ENCODE measurements around the gene TAF6. TPM values are rescaled to one million over a fixed set of nuclear protein-coding genes. Genes with fewer than 3 reads are reported as not detected.
A peak's percentile ranks its signal among the peaks of the same experiment; 100 is the strongest.

Gene TAF6
- 10 to 100 TPM; 29.6 to 55.0 TPM for total RNA-seq

DNA sequence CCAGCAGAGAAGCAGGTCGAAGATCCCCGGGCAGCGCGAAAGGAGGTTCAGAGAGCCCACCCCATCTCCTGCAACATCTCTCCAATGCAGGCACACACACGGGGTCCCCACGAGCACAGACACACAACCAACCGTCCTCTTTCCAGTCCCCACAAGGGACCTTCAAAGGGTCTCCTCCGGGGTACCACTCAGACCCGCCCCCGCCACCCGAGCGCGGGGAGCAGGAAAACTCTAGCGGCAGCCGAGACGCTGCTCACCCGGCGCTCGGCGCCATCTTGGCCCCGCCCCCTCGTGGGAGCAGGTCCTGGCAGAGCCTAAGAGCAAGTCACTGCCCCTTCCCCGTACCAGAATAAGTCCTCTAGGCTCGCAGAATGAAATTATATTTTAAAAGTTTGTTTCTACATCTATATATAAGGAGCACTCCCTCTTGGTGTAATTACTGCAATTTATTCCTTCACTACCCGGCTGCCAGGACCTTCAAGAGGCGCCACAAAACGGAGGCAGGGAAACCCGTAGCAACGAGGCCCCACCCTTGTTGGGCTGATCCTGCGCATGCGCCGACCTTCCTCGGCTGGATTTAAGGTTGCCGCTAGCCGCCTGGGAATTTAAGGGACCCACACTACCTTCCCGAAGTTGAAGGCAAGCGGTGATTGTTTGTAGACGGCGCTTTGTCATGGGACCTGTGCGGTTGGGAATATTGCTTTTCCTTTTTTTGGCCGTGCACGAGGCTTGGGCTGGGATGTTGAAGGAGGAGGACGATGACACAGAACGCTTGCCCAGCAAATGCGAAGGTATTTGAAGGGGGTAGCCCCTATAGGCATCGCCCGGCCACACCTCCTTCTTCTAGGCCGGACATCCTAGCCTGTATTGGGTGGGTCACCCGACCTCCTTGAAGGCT is at the start of gene TAF6, which contains the start of gene CNPY4:
Gene TAF6, minus strand, starts transcription at position 287 of the 898 bp plus-strand sequence. CDS start 5,149 bp downstream, outside the sequence.
Gene CNPY4, plus strand, starts transcription at position 563 of the 898 bp plus-strand sequence. Its CDS starts 111 bp downstream, at position 674.
- H3K4me3 Mint-ChIP-seq = peak within 1 kb of the TSS; percentile 92
- H3K36me3 Mint-ChIP-seq (ENCODE audit: low read depth) = peaks cover 28% of the 10 kb centered on the region
- peak; percentile 85 for ATAC-seq (replicated peaks)
- peak within 1 kb of the TSS; percentile 100 for H3K27ac Mint-ChIP-seq
- H3K27me3 Mint-ChIP-seq = no peaks in the 10 kb centered on the region
- peaks cover 5% of the 10 kb centered on the region for H3K4me1 Mint-ChIP-seq
- no peaks in the 10 kb centered on the region for H3K9me3 Mint-ChIP-seq

DNA sequence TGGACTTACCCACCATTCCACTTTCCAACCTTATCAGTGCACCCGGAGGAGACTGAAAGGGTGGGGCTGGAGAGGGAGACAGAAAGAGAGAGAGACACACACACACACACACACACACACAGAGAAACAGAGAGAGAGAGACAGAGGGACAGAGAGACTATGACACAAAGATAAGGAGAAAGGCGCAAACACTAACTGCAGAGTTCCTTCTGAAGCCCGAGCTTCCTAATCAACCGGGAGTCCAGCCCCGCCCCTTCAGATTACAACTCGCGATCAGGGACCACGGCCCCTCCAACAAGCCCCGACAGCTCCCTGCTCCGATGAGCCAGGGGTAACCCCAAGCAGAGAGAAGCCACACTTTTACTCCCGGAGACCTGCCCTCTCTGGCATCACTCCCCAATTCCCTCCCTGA is 48.8 kb upstream of the TAF6 start:
- Mint-ChIP-seq H3K36me3 (ENCODE audit: low read depth) (no peaks in the 10 kb centered on the region), H3K27ac (peak overlapping the region; percentile 82), H3K9me3 (no peaks in the 10 kb centered on the region), H3K27me3 (peaks cover 5% of the 10 kb centered on the region), H3K4me3 (peak overlapping the region; percentile 92), H3K4me1 (peaks cover 50% of the 10 kb centered on the region)
- ATAC-seq (replicated peaks) = peak; percentile 10

- H3K4me1 Mint-ChIP-seq = peaks cover 51% of the 10 kb centered on the region
- no peak for ATAC-seq (replicated peaks)
- H3K36me3 Mint-ChIP-seq (ENCODE audit: low read depth) = no peaks in the 10 kb centered on the region
- H3K9me3 Mint-ChIP-seq = no peaks in the 10 kb centered on the region
- H3K4me3 Mint-ChIP-seq = peak overlapping the region; percentile 92
- peaks cover 5% of the 10 kb centered on the region for H3K27me3 Mint-ChIP-seq
- H3K27ac Mint-ChIP-seq = peak overlapping the region; percentile 82
Measured at GRCh38 chr7:100166970-100167911, 48.1 kb upstream of the TAF6 start.

- H3K27ac Mint-ChIP-seq = peak overlapping the region; percentile 82
- H3K36me3 Mint-ChIP-seq (ENCODE audit: low read depth) = no peaks in the 10 kb centered on the region
- peak; percentile 62 for ATAC-seq (replicated peaks)
- no peaks in the 10 kb centered on the region for H3K9me3 Mint-ChIP-seq
- H3K4me3 Mint-ChIP-seq = peak overlapping the region; percentile 92
- H3K27me3 Mint-ChIP-seq = peaks cover 5% of the 10 kb centered on the region
- H3K4me1 Mint-ChIP-seq = peaks cover 46% of the 10 kb centered on the region
Measured at GRCh38 chr7:100166317-100166940, 47.3 kb upstream of the TAF6 start.

GRCh38 chr7:100163871-100164270 is 44.7 kb upstream of the TAF6 start:
- H3K36me3 Mint-ChIP-seq (ENCODE audit: low read depth) = no peaks in the 10 kb centered on the region
- H3K27me3 Mint-ChIP-seq = no peaks in the 10 kb centered on the region
- peak overlapping the region; percentile 63 for H3K4me3 Mint-ChIP-seq
- peak overlapping the region; percentile 63 for H3K27ac Mint-ChIP-seq
- H3K4me1 Mint-ChIP-seq = peaks cover 39% of the 10 kb centered on the region
- no peak for ATAC-seq (replicated peaks)
- H3K9me3 Mint-ChIP-seq = no peaks in the 10 kb centered on the region

GRCh38 chr7:100163006-100163531 is 43.9 kb upstream of the TAF6 start:
- Mint-ChIP-seq H3K36me3 (ENCODE audit: low read depth) (no peaks in the 10 kb centered on the region), H3K27ac (peak overlapping the region; percentile 63), H3K4me3 (peak overlapping the region; percentile 63), H3K27me3 (no peaks in the 10 kb centered on the region), H3K9me3 (no peaks in the 10 kb centered on the region), H3K4me1 (peaks cover 31% of the 10 kb centered on the region)
- peak; percentile 27 for ATAC-seq (replicated peaks)

DNA sequence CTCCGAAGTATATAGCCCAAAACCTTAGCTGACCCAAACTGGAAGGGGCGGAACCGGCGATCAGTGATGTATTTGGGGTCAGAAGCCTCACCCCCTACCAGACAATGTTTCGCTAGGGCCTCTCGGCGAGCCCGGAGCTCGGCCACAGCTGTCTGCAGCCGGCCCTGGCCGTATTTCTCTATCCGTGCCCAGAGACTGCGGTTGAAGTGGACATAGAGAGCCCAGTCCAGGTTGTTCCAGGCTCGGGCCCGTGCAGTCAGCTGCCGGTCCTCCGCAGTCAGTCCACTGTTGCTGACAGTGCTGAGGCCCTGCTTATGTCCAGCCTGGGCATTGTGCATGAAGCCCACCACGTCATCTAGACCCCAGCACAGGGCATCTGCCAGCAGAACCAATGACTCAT is 40.9 kb upstream of the TAF6 start:
- Mint-ChIP-seq H3K4me3 (peak overlapping the region; percentile 82), H3K36me3 (ENCODE audit: low read depth) (peaks cover 26% of the 10 kb centered on the region), H3K9me3 (no peaks in the 10 kb centered on the region), H3K27ac (no peak overlapping the region), H3K4me1 (peaks cover 16% of the 10 kb centered on the region), H3K27me3 (no peaks in the 10 kb centered on the region)
- ATAC-seq (replicated peaks) = no peak

GRCh38 chr7:100159099-100159623 is 40.0 kb upstream of the TAF6 start:
- no peaks in the 10 kb centered on the region for H3K9me3 Mint-ChIP-seq
- H3K27ac Mint-ChIP-seq = peak overlapping the region; percentile 73
- H3K4me3 Mint-ChIP-seq = peak overlapping the region; percentile 82
- no peaks in the 10 kb centered on the region for H3K27me3 Mint-ChIP-seq
- no peak for ATAC-seq (replicated peaks)
- H3K36me3 Mint-ChIP-seq (ENCODE audit: low read depth) = peaks cover 34% of the 10 kb centered on the region
- peaks cover 16% of the 10 kb centered on the region for H3K4me1 Mint-ChIP-seq

DNA sequence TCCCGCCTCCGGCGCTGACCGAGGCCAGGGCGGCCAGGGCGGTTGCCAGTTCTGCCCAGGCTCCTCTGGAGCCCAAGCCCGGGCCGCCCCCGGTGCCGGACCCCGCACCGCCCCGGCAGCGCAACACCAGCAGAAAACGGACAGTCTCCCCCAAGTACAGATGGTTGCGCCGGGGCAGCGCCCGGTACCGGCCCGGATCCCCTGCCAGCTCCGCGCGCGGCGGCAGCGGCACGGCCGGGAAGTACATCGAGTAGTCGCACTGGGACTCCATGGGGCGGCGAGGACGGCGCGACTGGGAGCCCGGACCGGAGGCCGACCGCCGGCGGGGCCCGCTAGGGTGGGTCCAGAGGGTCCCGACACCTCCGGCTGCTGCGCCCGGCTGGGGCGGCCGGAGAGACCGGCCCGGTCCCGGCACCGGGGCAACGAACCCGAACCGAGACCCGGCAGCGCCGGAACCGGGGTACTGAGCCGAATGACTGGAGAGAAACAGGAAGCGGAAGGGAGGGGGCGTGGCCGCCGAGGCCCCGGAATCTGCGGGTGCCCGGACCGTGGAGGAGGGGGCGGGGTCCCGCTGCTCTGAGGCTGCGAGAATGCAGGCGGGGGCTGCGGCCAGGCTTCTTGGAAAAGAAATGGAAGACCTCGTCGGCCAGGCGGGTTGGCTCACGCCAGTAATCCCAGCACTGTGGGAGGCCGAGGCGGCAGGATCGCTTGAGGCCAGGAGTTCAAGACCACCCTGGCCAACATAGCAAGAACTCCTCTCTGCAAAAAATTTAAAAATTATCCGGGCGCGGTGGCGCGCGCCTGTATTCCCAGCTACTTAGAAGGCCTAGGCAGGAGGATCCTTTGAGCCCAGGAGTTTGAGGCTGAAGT is 39.3 kb upstream of the TAF6 start, which contains the start of gene TRAPPC14:
Gene TRAPPC14, minus strand, starts transcription at position 495 of the 870 bp plus-strand sequence. Its CDS starts 224 bp downstream, at position 271.
- no peaks in the 10 kb centered on the region for H3K9me3 Mint-ChIP-seq
- H3K4me3 Mint-ChIP-seq = peak within 1 kb of the TSS; percentile 82
- ATAC-seq (replicated peaks) = peak; percentile 93
- peaks cover 40% of the 10 kb centered on the region for H3K36me3 Mint-ChIP-seq (ENCODE audit: low read depth)
- H3K27ac Mint-ChIP-seq = peak within 1 kb of the TSS; percentile 86
- H3K4me1 Mint-ChIP-seq = peaks cover 14% of the 10 kb centered on the region
- H3K27me3 Mint-ChIP-seq = no peaks in the 10 kb centered on the region

GRCh38 chr7:100157334-100158228 is 38.4 kb upstream of the TAF6 start:
- no peak for ATAC-seq (replicated peaks)
- peak overlapping the region; percentile 82 for H3K4me3 Mint-ChIP-seq
- H3K4me1 Mint-ChIP-seq = peaks cover 10% of the 10 kb centered on the region
- no peaks in the 10 kb centered on the region for H3K9me3 Mint-ChIP-seq
- no peaks in the 10 kb centered on the region for H3K27me3 Mint-ChIP-seq
- peaks cover 49% of the 10 kb centered on the region for H3K36me3 Mint-ChIP-seq (ENCODE audit: low read depth)
- H3K27ac Mint-ChIP-seq = peak overlapping the region; percentile 86

- Mint-ChIP-seq H3K4me1 (peaks cover 14% of the 10 kb centered on the region), H3K27ac (peak overlapping the region; percentile 86), H3K27me3 (no peaks in the 10 kb centered on the region), H3K9me3 (no peaks in the 10 kb centered on the region), H3K36me3 (ENCODE audit: low read depth) (peaks cover 55% of the 10 kb centered on the region), H3K4me3 (peak overlapping the region; percentile 82)
- ATAC-seq (replicated peaks) = no peak
Measured at GRCh38 chr7:100157069-100157333, 37.8 kb upstream of the TAF6 start.

- Mint-ChIP-seq H3K27me3 (no peaks in the 10 kb centered on the region), H3K27ac (peak overlapping the region; percentile 86), H3K4me1 (peaks cover 14% of the 10 kb centered on the region), H3K9me3 (no peaks in the 10 kb centered on the region), H3K4me3 (peak overlapping the region; percentile 82), H3K36me3 (ENCODE audit: low read depth) (peaks cover 60% of the 10 kb centered on the region)
- ATAC-seq (replicated peaks) = no peak
Measured at GRCh38 chr7:100156331-100157068, 37.3 kb upstream of the TAF6 start.

Data from activated T-helper 17 cell treated with anti-CD3 and anti-CD28 coated beads, Interleukin-2, amount 50 U/mL, for 72 hours (primary cell).